Activated CD4-positive, alpha-beta T cell treated with anti-CD3 and anti-CD28 coated beads for 24 hours (primary cell): ENCODE results near the gene PGAP3.

Experiments used
- DNase-seq, 2 donors: peaks; one replicate each; pipeline ENCODE4 v3.0.0-alpha.2; 2020; ENCODE audit warnings: low read depth in 2 of 2

Gene PGAP3

DNA sequence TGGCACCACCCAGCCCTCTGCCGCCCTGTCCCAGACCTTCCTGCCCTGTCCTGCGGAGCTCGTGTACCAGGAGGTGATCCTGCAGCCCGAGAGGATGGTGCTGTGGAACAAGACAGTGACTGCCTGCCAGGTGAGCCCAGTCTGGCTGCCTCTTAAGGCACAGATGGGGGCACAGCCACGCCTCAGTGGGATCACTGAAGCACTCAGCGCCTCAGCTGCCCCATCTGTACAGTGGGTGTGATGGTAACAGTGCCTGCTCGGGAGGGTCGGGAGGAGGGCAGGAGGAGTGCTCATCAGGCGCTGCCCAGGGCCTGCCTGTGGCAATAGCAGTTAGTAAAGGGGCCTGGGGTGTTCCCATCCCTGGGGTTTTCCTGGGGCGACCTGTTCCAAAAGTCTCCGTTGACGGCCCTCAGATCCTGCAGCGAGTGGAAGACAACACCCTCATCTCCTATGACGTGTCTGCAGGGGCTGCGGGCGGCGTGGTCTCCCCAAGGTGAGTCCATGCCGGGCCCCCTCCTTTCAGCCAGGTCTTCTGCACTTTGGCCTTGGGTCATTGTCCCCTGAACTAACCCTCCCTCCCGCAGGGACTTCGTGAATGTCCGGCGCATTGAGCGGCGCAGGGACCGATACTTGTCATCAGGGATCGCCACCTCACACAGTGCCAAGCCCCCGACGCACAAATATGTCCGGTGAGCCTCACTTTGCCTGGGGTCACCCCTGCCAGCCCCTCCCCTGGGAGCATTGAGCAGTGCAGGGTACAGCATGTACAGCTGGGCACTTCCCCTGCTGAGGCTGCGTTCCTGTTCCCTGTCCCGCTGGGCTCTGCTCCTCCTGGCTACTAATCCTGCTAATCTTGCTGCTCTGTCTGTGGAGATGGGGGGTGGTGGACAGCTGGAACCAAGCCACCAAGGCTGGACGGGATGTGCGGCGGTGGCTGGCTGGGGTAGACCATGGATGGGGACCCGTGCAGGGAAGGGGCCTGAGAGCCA is 27.2 kb downstream of the PGAP3 start:
- DNase-seq, result no peak

DNA sequence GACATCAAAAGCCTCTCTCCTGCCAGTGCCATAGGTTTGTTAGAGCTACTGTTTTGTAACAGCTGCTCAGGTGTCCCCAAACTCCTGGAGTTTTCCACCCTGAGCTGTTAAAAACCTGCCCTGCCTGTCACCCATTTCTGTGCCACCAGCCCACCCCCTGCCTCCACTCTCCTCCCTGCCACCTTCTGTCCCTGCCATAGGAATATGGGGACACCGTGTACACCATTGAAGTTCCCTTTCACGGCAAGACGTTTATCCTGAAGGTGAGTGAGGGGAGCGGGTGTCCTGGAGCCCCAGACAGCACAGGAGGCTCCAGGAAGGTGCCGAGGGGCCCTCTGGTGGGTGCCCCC is 27.9 kb downstream of the PGAP3 start:
- no peak for DNase-seq

DNA sequence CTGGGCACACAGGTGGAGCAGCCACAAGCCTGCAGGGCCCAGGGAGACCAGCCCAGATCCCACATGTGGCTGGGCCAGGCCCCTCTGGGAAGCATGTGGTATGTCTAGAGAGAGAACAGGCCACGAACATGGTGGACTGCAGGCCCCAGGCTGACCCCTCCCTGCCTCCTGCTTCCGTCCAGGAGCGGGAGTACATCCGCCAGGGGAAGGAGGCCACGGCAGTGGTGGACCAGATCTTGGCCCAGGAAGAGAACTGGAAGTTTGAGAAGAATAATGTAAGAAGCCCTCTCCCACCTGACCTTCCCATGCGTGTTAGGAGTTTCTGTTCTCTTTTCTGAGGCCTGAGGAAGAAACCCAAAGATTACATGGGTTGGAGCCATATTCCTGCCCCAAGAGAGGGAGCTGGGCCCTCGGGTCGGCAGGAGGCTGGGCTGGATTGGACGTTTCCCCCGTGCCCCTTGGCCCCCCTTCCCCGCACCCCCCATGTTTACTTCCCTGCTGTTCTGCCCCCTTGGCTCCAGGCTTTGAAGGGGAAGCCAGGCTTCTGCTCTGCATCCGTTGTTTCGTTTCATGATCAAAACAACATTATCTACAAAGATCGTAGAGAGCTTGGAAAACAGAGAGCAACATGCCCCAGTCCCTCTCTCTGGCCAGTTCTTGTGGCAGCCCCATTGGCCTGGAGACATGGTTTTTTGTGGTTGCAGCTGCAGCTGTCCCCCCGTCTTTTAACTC is 28.4 kb downstream of the PGAP3 start:
- no peak for DNase-seq

DNA sequence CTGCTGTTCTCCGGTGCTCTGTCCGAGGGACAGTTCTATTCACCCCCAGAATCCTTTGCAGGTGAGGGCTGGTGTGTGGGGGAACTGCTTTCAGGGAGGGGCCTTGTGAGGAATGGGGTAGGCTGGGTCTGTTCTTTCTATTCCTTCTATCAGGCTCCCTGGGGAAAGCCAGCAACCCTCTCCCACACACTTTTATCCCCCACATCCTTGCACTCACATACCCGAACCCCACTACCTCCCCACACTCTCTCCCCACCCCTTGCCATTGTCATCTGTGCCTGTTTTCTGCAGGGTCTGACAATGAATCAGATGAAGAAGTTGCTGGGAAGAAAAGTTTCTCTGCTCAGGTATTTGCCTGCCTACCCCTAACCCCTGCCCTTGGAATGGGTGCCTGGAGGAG is 29.1 kb downstream of the PGAP3 start:
- DNase-seq, result no peak

DNA sequence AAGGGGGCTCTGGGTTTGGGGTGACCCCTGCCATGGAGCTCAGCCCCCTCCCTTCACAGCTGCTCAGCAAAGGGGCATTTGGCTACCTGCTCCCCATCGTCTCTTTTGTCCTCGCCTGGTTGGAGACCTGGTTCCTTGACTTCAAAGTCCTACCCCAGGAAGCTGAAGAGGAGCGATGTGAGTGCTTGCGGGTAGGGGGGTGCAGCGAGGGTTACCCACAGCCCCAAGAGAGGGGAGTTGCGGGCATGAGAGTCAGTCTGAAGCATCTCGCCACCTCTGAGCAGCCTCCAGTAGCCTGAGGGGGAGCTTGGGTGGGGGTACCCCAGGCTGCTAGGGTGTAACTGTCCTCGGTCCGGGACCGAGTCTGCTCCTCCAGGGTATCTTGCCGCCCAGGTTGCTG is 29.5 kb downstream of the PGAP3 start:
- DNase-seq, result no peak

DNA sequence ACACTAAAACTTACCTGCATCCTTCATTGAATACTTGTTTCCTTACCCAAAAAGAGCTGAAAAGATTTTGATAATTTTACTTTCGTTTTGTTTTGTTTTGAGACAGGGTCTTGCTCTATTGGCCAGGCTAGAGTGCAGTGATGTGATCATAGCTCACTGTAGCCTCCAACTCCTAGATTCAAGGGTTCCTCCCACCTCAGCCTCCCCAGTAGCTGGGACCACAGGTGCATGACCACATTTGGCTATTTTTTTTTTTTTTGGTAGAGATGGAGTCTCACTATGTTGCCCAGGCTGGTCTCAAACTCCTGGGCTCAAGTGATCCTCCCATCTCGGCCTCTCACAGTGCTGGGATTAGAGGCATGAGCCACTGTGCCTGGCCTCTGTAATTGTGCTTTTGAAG is 32.8 kb downstream of the PGAP3 start:
- no peak for DNase-seq

DNA sequence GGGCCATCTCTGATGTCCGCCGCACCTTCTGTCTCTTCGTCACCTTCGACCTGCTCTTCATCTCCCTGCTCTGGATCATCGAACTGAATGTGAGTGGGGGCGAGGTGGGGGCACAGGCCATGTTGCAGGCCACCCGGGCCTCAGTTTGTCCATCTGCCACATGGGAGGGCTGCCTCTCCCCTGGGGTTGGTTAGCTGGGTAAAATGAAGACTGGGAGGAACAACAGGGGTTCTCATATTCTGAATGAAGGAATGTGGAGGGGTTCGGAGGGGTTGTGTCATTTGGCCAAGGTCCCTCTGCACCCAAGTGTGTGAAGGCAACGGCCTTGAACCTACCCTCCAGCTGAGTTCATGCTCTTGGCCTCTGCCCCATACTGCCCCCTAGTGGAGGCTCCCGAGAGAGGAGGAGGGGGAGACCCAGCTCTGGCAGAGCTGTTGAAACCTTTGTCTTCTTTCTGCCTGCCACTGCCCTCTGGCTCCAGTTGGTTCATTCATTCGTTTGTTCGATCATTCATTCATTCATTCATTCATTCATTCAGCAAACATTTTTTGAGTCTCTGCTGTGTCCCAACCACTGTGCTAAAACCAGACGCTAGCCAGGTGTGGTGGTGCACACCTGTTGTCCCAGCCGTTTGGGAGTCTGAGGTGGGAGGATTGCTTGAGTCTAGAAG is 34.1 kb downstream of the PGAP3 start:
- DNase-seq, result peak; percentile 73 to 78

DNA sequence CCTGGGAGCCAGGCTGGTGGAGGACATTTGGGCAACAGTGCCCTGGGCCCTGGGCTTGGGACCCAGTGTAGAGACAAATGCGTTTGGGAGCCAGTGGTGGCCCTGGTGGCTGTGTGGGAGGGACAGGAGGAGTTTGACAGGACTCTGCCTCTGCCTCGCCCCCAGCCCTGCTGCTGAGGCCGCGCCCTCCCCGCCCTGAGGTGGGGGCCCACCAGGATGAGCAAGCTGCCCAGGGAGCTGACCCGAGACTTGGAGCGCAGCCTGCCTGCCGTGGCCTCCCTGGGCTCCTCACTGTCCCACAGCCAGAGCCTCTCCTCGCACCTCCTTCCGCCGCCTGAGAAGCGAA is 34.6 kb downstream of the PGAP3 start:
- no peak for DNase-seq

DNA sequence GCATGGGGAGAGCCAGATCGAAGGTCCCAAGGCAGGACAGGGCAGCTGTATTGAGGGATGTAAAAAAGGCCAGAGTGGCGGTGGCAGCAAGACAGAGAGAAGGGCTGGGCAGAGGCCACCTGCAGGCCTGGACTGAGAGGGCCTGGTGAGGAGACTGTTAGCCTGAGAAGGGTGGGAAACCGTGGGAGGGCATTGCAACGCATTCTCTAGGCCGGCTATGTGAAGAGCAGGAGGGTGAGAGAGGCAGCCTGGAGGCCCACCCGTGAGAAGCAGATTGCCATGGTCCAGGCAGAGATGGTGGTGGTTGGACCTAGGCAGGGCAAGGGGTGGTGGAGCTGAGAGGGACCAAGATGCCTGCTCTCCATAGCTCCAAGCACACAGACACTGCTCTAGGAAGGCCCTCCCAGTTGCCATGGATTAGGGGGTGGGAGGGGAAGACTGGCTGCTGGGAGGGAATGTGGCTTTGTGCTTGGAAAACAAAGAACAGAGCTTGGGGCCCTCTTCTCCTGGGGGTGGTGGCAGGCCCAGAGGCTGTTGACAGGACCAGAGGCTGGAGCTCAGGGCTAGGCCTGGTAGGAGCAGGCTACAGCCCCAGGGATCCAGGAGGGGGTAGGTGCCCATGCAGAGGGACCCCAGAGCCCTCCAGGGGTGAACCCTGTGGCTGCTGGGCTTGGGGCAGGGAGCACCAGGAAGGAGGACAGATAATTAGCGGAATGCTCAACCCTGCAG is 35.1 kb downstream of the PGAP3 start:
- DNase-seq, result no peak

DNA sequence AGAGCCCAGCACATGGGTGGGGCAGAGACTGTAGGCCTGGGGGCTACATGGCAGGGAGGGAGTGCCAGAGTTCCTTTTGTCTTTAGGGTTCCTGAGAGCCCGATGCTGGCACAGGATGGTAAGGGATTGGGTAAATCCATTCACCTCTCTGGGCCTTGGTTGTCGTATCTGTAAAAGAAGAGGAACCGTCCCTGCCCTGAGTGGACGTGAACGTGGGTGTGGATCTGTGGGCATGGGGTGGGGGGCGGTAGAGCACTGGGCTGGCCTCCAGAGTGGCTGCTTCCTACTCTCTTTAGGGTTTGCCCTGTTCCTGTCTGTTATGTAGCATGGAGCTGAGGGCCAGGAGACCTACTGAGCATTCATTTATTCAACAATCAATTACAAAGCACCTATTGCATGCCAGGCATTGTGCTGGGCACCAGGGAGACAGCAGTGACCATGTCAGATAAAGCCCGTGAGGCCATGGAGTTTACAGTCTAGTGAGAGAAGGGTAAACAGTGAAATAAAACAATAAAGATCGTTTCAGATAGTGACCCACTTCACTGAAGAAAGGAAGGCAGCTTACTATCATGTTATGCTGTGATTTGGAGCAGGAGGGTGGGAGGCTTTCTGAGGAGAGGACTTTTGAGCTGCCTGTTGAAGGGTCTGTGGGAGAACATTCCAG is 35.8 kb downstream of the PGAP3 start:
- DNase-seq, result no peak

DNA sequence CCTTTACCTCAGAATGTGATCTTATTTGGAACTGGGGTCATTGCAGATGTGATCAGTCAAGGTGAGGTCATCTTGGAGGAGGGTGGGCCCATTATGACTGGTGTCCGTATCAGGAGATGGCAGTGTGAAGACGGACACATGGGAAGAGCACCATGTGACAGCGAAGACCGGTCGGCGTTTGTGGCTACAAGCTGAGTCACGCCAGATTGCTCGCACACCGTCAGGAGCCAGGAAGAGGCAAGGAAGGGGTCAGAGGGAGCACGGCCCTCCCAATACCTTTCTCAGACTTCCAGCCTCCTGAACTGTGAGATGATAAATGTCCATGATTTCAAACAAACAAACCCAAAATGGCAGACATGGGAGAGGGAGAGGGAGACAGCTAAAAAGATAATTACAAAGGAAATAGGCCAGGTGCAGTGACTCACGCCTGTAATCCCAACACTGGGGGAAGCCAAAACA is 37.7 kb downstream of the PGAP3 start:
- DNase-seq, result no peak

DNA sequence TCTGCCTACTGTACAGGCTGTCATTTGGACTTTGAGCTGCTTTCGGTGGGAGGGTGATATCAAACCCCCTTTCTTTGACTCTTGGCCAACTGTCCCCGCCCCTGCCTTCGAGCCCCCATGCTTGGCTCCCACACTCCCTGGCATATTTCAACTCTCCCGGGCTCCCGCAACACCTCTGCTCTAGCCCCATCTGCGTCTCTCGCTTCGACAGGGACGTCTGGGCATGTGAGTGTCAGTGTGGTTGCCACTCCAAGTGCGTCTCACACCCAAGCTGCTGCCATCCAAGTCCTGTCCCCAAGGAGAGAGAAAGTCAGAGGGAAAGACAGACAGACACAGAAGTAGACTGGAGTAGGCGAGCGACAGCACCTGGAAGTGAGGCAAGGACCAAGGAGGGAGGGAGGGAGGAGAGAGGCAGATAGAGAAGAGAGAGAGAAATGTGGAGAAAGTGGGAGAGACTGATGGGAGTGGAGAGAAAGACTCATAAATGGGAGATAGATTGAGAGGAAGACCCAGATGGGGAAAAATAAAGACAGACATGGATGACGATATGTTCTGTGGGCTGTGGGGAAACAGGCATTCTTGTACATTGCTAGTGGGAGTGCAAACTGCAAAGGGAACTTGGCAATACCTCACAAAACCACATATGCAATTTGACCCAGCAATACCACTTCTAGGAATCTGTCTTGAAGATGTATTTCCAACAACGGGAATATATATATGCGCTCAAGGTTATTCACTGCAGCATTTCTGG is 39.1 kb downstream of the PGAP3 start:
- DNase-seq, result no peak

DNA sequence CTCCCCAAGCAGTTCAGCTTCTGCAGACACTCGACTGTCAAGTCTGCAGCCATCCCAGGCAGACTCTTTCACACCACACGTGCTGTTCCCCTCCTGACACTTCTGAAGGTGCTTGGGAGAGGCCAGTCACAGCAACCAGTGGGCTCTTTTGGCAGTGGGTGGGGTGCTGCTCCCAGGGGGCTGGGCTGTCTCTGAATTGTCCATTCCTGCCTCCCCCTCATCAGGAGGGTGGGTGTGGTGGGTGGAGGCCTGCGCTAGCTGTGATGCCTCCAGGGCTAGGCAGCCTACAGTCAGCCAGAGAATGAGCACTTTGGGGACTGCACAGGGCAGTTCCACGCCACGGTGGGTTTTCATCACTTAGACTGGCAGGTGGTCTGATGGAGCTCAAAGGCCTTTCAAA is 40.6 kb downstream of the PGAP3 start:
- no peak for DNase-seq

DNA sequence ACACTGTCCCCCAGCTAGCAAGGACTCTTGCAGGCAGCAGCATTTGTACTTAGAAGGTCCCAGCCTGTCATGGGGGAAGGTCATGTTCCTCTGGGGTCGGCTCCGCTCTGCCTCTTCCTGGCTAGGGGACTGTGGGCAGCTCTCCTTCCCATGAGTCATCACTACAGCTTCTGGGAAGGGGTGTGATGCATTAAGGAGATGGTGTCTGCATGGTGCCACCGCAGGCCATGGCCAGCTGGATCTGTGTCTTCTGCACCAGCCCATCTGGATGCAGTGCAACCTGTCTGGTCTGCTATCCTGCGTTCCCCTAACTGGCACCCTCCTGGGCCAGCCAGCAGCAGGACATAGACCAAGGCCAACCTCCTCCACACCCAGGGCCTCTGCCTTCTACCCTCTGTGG is 44.6 kb downstream of the PGAP3 start:
- no peak for DNase-seq

DNA sequence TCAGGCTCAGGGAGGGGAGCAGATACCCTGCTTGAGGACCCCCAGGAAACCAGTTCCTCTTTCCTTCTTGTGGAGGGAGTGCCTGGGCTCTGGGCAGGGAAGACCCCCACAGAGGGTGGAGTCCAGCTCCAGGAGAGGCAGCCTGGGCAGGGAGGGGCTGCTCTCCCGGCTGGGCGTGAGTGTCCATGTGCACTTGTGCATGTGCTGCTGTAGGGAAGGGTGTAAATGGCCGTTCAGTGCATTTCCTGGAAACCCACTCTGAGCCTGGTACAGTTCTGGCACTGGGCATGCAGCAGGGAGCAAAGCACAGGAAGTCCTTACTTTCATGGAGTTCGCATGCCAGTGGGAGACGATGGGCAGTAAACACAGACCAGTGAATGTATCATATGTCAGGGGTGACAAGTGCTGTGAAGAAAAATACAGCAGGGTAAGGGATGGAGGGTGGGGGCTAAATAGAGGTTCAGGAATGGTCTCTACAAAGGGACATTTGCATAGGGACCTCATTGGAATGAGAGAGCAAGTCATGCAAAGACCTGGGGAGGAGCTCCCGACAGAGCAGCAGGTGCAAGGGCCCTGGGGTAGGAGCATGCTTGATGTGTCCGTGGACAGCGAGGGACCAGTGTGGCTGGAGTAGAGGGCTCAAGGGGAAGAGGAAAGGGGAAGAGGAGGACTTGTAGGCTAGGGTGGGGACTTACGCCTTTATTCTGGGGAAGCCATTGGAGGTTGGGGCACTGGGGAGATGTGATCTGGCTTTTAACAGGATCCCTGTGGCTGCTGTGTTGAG is 45.4 kb downstream of the PGAP3 start:
- no peak for DNase-seq

DNA sequence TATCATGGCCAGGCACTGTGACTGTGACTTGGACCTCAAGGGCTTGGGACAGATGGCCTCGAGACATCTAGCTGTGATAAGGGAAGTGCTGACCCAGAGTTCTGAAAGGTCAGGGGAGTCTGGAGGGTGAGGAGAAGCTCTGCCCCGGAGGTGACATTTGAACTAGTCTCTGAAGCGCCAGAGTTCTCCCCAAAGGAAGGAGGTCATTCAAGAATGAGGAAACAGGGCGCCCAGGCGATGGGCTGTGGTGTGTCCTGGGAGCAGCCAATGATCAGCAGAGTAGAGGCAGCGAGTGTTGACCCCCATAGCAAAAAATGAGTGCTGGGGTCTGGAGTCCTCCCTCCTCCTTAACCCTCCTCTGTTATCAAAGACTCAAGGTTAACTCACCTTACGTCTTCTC is 46.0 kb downstream of the PGAP3 start:
- DNase-seq, result no peak

DNA sequence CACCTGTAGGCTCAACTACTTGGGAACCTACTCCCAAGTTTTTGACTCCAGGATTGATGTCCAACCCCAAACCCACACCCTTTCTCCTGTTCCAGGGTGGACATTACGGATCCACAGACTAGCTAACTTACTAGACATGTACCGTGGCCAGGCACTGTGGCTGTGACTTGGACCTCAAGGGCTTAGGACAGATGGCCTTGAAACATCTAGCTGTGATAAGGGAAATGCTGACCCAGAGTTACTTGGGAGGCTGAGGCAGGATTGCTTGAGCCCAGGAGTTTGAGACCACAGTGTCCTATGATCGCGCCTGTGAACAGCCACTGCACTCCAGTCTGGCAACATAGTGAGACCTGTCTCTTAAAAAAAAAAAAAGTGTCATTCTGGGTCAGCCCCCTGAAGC is 46.8 kb downstream of the PGAP3 start:
- DNase-seq, result no peak

DNA sequence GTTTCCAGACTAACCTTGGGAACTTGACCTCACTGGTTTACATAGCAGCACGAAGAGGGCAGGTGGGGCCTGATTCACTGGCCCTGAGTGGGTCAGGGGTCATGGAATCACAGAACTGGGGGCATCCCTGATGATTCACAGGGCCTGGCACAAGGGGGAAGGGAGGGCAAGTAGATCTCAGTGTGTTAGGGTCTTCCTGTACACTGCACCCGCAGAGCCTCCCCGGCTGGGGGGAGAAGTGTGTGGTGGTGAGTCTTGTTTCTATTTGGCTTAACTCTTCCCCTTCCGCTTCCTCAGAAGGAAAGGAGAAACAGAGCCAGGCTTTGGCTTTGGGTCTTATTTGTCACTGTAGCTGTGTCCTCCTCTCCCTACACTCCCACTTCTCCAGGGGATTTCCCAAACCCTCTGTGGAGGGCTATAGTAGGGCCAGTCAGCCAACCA is 47.2 kb downstream of the PGAP3 start:
- no peak for DNase-seq

DNA sequence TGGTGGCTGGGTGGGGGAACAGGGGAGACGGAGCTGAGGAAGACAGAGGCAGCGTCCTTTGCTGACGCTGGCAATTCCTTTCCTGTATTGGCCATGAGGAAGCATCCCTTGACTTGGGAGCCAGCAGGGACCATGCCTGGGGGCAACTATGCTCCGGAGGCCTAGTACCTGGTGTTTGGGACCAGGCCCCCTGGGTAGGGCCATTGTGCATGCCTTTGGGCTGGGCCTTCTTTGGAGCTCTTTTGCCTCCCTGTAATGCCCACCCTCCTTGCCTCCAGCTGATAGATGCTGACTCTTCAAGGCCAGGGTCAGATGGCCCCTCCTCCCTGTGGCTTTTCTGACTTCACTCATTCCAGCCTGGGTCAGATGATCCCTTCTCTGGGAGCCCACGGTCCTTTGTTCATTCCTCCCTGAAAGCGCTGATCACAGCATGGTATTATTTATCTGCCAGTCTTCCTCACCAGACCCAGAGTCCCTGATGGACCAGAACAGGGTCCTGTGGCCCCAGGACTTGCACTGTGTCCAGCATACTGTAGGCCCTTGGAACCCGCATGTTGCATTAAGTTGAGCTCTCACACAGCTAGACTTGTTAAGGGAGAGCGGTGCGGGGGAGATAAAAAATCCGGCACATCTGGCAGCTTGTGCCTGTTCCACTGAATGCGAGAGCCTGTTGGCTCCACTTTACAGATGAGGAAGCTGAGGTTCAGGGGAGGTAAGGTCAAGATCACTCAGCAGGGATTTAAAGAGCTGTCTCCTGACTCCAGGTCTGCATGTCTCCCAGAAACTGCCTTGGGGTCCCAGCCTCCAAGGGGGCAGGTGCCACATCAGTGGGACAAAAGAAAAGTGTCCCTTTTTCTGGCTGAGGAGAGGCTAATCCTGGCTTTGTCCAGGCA is 48.0 kb downstream of the PGAP3 start:
- no peak for DNase-seq
